T-helper 1 cell (primary cell): ENCODE measurements around the gene LGALS9B.
"Not testable (repeated sequence)": the region's sequence is repeated elsewhere in the genome, so short reads cannot be mapped to it uniquely, and the experiment has no call there.

ENCODE experiments used
- DNase-seq, 5 donors: peaks; one replicate each; pipeline ENCODE4 v3.0.0-alpha.2; 2012 to 2020

The LGALS9B gene

DNA sequence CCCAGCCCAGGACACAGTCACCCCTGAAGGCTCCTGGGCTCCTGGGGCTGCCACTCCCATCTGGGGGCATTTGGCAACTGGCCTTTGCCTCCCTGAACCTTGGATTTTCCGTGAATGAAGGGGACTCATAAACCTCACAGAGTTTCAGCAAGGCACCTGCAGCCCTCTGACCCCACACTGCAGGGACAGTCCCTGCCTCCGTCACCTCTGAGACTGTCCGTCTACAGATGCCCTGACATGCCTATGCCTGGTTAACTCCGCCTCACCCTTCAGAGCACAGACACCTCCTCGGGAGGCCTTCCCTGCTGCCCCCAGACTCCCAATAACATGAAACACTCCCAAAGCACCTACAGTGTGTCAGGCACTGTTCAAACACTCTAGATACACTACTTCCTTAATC lies 786 bp downstream of the LGALS9B start:
- not testable (repeated sequence) for DNase-seq

DNA sequence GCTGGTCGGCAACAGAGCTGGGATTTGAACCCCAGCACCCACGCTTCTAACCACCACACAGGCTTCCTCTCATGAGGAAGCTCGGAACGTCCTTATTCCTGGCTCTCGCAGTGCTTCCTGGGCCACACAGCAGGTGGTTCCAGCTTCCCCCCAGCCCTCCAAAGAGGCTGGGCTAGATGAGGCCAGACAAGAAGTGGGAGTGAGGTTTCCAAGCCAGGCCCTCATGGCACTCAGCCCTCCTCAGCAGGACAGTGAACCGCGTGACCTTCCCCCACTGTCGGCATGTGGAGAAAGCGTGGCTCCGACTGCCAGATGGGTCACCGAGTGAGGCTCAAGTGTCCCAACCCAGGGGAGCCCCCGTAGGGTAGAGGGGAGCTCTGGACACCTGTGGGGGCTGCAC lies 1.8 kb downstream of the LGALS9B start:
- not testable (repeated sequence) for DNase-seq

DNA sequence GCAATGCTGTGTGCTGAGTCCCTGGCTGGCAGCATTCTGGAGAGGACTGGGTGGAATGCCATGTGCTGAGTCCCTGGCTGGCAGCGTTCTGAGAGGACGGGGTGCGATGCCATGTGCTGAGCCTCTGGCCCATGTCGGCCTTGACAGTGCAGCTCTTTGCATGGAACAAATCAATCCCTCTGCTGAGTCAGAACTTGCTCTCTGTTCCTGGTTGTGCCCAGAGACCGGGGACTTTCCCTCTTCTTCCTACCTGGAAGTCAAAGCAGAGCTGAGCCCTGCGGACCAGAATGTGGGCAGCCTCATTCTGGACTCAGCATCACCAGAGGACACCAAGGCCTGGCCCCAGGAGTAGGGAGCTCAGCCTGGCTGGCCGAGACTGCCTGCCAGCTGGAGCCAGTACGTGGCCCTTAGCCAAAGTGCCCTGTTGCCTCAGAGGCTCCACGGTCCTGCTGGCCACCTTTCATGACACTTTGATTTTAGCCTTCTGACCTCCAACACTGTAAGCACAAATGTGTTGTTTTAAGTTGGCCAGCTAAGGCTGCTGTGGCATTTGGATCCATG lies 2.4 kb downstream of the LGALS9B start:
- DNase-seq, result not testable (repeated sequence)

DNA sequence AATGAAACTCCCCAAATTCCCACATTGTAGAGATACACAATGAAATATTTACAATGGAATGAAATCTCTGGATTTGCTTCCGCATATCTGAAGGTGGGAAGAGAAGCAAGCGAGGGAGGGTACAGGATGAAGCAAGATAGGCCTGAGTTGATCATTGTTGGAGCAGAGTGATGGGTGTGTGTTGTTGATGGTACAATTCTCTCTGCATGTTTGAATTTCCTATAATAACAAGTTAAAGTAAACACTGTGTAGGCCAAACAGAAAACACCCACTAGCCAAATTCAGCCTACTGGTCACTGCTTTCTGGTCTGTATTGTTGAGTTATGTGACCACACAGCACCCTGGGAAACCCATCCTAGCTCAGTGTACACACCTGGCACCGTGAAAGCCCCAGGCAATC lies 5.2 kb downstream of the LGALS9B start:
- DNase-seq, result not testable (repeated sequence)

DNA sequence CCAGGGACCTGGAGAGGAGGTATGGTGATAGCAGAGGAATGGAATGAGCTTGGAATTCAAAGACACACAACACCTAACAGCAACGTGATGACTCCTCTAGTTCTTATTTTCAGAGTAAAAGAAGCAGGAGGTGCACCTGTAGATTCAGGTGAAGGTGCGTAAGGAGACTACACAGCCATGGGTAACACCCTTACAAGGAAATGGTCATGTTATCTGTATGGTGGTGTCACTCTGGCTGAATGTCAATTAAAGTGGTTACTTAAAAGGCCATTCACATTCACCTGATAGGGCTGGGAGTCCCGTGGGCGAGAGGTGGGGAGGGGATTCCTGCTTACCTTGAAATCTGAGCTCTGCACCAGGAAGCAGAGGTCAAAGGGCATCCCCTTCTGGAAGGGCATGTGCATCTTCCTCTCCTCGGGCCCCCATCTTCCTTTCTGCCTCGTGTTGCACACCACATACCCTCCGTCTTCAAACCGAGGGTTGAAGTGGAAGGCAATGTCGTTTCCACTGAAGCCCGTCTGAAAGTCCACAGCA lies 9.4 kb downstream of the LGALS9B start:
- not testable (repeated sequence) for DNase-seq

DNA sequence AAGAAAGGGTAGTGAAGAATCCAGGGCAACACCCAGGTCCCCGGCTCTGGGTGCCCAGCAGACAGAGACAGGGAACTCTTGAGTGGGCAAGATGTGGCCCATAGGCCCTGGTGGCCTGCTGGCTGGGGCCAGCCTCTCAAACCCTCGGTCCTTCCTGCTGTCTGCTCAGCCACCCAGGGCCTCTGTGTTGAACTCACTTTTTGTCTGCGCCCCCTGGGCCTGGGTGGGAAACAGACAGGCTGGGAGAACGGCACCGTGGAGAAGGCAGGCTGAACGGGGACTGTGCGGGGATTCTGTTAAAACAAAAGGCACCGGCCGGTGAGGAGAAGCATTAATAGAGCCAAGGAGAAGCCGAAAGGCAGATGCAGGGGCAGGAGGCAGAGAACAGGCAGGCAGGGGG lies 12.2 kb downstream of the LGALS9B start:
- DNase-seq, result not testable (repeated sequence)

DNA sequence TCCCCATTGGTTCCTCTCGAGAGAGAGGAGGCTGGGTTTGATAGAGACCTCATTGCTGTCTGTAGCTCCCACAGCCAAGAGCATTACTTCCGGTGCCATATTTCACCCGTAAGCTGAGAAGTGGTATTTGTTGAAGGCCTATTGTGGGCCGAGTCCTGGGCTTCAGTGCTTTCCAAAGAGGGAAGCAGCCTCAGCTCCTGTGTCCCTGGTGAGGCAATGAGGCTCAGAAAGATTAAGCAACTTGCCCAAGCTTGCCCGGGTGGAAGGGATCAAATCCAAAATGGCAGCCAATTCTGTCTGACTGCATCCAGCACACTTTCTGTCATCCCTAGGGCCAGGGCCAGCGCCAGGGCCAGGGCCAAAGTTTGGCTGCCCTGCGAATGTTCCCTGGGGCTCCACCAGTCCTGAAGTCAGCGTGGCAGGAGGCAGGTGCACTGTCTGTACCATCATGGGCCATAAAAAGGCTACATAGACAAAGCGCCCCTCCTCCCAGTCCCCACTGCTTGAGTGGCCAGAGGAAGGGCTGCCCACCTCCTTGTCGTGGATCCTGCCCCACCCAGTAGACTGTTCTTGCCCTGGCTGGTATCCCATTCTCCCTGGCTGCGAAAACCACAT lies 13.4 kb downstream of the LGALS9B start:
- not testable (repeated sequence) for DNase-seq

DNA sequence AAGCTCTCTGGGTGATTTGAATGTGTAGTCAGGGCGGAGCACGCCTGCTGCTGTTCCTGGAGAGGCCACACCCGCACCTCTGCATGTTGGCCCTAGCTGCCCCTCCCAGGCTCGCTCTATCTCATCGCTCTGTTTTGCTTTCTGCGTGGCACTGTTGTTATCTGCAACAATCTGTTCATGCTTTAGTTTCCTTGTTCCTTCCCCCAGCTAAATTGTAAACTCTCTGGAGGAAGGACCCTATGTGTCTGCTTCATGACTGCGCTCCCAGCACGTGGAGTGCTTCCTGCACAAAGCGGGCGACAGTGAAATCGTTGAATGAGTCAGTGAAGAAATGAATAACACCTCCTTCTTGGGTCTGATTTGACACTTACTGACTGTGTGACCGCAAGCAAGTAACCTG lies 16.5 kb downstream of the LGALS9B start:
- peak in 1 of 5 donors; percentile 83 for DNase-seq

DNA sequence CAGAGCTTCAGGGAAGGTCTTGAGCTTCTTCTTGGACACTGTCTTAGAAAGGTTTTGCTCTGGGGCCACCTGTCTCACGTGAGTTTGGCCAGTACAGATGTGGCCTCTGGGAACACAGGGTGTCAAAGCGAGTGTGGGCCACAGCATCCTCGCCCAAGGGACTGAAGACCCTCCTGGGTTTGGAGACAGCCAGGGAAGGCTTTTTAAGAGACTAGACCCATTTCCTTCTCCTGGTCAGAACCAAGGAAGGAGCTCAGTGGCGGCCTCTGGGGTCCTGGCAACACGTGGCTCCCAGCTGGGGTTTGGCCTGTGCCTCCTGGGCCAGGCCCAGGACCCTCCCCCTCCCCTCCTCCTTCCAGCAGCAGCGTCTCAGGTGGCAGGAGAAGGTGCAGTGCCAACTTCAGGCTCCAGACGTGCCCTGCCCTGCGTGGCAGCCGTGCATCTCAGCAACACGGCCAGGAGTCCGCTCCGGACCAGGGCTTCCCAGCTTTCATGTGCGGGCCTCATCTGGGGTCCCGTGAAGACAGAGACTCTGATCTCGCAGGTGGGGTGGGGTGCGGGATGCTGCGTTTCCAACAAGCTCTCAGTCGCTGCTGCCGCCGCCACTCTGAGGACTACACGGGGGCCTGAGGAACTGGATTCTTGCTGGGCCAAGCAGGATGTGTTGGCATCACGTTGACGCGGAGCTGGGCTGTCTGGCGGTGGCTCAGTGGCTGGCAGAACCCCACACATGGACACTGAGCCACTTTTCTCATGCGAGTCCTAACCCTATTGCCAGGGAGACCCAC lies 19.6 kb downstream of the LGALS9B start:
- DNase-seq, result not testable (repeated sequence)

DNA sequence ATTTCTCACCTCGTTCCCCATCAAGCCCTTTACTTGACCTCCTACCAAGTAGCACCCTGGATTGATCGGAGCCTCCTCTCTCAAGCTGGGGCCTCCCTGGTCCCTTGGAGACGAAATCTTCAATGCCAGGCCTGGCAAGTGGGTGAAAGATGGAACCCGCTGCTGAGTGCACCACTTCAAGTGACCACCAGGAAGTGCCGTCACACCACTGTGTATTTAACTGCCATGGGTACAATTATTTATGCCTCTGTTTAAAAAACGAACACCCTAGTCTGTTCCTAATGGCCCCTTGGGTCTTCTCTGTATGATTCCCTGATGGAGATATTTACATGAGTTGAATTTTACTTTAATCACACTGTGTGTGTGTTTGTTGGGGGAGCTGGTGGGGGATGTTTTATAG lies 20.4 kb downstream of the LGALS9B start:
- not testable (repeated sequence) for DNase-seq

DNA sequence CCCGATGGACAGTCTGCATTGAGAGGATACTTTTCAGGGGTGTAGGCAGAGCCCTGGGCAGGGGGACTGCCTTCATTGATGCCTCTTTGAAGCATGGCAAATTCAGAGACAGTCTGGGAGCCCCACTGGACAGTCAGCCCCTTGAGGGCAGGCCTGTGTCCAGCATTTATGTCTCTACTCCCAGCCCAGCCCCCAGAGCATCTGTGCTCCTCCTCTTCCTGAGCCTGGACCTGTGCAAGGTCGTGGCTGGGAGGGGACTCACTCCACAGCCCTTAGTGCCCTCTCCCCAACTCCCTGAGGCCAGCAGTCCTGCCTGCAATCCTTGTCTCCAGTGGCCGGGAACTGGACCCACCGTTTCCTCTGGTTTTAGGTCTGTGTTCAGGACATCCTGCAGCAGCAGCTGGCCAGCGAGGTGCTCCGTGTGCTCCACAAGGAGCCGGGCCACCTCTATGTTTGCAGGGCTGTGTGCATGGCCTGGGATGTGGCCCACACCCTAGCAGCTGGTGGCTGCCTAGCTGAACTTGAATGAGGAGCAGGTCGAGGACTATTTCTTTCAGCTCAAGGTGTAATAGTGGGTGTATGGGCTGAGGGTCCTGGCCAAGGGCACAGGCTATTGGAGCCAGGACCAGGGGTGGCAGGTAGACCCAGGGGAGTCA lies 22.6 kb downstream of the LGALS9B start:
- DNase-seq, result not testable (repeated sequence)

DNA sequence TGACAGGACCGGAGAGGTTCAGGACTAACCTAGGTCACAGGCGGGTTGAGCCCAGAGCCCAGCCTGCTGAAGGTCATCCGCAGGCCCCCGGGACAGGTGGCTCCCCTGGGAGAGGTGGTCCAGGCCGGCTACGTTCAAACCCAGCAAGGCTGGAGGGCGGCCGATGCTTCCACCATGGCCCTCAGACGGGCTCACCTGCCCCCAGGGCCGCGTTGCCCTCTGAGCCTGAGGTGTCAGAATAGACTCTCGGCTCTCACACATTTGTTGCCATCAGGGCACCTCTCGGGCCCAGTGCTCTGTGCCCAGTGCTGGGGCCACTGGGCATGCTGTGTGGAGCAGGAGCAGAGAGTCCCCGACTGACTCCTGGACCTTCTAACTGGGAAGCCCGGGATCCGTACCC lies 23.2 kb downstream of the LGALS9B start:
- DNase-seq, result not testable (repeated sequence)

DNA sequence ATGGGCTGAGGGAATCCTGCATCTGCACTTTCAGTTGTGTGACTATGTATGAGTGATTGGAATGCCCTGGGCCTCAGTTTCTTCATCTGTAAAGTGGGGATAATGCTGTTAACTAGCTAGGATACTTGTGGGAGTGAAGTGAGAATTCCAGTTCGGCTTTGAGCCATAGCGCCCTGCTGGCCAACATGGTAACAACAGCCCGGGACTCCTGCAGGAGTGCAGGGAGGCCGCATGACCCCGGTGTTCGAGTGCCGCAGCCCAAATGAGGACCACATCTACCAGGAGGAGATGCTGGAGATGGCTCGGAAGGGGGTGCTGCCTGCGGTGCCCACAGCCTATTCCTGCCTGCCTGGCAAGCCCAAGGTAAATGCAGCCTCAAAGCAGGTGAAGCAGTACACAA lies 23.7 kb downstream of the LGALS9B start:
- DNase-seq, result not testable (repeated sequence)

DNA sequence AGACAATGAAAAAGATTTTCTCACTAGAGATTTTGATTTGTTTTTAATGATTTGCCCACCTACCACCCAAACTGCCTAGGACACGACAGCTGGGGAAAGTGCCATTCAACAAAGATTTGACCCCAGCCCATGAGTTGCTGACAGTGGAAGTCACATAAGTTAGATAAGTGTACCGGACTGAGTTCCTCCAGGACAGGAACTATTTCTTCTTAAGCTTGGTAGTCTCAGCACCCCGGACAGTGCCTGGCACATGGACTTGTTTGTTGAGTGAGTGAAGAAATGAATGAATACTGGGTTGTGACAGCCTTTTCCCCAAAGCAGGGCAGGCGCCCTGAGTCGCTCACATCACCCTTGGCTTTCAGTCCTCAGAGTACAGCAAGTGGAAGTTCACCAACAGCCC lies 26.7 kb downstream of the LGALS9B start:
- DNase-seq, result not testable (repeated sequence)

DNA sequence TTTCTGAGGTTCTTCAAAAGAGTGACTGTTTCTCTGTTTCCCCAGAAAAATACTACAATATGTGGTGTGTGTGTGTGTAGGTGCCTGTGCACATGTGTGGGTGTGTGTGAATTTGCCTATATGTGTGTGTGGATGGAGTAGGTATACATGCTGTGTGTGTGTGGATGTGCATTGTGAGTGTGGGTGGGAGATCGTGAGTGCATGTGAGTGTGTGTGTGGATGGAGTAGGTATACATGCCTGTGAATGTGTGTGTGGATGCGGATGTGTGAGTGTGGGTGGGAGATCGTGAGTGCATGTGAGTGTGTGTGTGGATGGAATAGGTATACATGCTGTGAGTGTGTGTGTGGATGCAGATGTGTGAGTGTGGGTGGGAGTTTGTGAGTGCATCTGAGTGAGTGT lies 32.2 kb downstream of the LGALS9B start:
- DNase-seq, result not testable (repeated sequence)

DNA sequence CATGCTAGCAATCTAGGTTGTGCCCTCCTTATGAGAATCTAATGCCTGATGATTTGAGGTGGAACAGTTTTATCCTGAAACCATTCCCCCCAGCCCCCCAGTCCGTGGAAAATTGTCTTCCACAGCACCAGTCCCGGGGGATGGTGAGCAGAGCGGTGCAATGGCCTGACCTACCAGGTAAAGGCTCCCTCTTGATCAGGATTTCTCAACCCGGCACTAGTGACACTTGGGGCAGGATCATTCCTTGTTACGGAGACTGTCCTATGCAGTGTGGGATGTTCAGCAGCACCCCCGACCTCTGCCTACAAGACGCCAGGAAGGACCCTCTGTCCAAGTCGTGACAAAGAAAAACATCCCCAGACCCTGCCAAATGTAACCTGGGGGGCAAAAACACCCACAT lies 34.0 kb downstream of the LGALS9B start:
- DNase-seq, result not testable (repeated sequence)

DNA sequence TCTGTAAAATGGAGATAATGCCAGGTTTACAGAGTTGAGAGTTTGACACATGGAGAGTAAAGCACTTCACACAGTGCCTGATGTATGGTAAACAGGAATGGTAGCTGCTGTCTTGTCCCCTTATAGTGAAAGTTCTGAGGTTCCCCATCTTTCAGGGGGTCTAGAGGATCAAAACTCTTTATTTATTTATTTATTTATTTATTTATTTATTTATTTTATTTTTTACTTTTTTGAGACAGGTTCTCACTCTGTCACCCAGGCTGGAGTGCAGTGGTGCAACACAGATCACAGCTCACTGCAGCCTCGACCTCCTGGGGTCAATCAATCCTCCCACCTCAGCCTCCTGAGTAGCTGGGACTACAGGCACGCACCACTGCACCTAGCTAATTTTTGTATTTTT lies 40.1 kb downstream of the LGALS9B start:
- DNase-seq, result not testable (repeated sequence)

DNA sequence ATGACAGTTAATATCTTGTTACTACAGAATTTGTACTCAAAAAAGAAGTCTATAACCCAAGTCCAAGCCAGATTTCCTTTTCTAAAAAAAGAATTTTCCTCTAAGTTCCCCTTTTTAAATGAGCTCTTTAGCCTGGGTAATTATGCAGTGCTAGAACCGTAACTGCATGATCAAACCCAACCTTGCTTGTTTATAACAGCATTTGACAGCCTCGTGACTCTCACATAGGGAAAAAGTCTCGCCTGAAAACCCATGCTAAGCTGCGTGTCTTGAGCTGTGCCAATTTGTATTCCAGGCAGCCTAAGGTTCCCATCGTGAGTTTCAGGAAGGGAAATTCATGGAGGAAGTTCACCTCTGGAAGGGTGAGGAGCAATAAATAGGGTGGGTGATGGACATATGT lies 44.5 kb downstream of the LGALS9B start:
- DNase-seq, result not testable (repeated sequence)

DNA sequence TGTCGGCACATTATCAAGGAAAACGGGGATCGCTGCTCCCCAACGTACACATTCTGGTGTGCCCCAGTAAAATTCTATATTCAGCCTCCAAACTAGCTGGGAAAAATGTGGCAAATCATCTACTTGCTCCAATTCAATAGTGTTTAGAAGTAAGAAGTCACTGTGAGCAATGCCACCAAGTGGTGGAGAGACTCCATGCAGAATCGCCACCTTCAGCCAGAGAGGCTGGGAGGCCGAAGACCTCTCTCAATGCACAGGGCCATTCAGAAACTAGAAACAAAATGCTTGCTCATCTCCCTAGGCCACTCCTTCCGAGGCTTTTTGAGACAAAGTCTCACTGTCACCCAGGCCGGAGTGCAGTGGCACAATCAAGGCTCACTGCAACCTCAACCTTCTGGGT lies 48.5 kb downstream of the LGALS9B start:
- not testable (repeated sequence) for DNase-seq

DNA sequence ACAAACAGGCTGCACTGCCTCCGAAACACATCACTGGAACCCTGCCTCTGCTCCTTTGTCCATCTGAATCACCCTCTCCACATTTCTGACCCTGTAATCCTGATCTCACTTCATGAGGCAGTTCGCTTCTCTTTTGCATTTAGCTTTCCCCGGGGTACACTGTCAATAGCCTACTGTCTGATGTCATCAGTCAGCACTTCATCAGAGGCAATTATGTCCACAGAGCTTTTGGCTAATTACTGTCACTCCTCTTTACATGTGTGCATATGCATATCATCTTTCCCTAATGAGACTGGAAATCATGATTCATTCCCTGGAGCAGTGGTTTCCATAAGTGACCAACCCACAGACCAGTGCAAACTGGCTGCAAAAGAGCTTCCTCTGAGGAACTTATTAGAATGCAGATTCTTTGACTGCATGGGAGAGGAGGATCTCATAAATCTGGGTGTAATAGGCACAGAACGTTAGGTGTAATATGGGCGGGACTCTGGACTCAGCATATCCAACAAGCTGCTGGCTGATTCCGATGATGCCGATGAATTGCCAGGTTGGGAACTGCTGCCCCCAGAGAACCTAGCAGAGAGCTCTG lies 49.8 kb downstream of the LGALS9B start:
- not testable (repeated sequence) for DNase-seq

DNA sequence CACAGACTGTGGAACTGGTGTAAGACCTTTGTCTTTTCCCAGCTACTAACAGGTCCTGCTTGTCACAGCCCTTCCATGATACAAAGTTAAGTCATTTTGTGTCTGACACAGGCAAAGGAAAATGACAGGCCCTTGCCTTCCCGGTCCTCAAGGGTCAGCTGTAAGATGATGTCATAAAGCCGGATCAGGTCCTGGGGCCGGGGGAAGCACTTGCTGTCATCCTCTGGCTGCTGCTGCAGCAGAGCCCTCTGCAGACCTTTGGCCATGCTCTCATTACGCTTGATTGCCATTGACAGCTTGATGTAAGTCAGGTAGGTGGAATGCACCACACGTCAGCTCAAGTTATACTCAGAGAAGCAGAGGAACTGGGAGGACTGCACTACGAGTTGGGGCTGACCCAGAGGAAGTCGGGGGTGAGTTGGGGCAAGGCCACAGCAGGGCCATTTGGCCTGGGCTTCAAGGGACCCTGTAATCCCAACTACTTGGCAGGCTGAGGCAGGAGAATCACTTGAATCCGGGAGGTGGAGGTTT lies 50.9 kb downstream of the LGALS9B start:
- DNase-seq, result not testable (repeated sequence)

DNA sequence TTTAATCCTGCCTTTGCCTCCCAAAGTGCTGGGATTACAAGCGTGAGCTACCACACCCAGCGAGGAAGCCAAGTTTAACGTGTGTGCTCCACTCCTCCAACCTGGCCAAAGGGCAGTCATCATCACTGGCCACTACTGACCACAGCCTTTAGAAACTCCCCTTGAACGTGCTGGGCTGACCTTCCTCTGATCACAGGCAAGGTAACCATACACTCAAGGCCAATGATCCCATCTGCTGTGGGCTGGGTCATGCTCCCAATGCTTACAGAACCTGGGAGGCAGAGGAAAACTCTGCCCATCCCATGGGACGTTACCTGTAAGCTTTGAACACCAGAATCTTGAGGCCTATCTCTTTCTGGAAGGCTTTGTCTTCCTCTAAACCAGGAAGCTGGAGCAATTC lies 51.9 kb downstream of the LGALS9B start:
- not testable (repeated sequence) for DNase-seq
